Calu3 (cell line): ENCODE data around the gene AR. TPM values are rescaled to one million over a fixed set of nuclear protein-coding genes. Genes with fewer than 3 reads are reported as not detected.

Source experiments
- BruUV-seq: library from RNA; stranded (reverse); fragments of 400-500 nt; replicated peaks from 2 replicates; lab custom pipeline; 2021; lab: Mats Ljungman, UMichigan
- CTCF ChIA-PET: fragments of 300-600 bp; sonication (Branson Sonifier 250); formaldehyde crosslinking; loops from one replicate; lab custom pipeline; 2022; ENCODE audit warnings: antibody characterized with exemption; lab: Charles Lee
- DNase-seq: peaks from one replicate; pipeline ENCODE4 v3.0.0; 2022
- H3K27ac Mint-ChIP-seq: one replicate; pipeline ENCODE4 v1.8.0; 2022; ENCODE audit warnings: mixed read lengths; ENCODE audit not compliant: unreplicated experiment
- H3K27me3 Mint-ChIP-seq: one replicate; pipeline ENCODE4 v1.8.0; 2022; ENCODE audit warnings: mixed read lengths; ENCODE audit not compliant: unreplicated experiment
- H3K36me3 Mint-ChIP-seq: one replicate; pipeline ENCODE4 v1.8.0; 2022; ENCODE audit warnings: mild to moderate bottlenecking, moderate library complexity, mixed read lengths; ENCODE audit not compliant: insufficient read depth, unreplicated experiment
- H3K4me1 Mint-ChIP-seq: one replicate; pipeline ENCODE4 v1.8.0; 2022; ENCODE audit warnings: mild to moderate bottlenecking, low read depth, mixed read lengths; ENCODE audit not compliant: unreplicated experiment
- H3K4me3 Mint-ChIP-seq: one replicate; pipeline ENCODE4 v1.8.0; 2022; ENCODE audit warnings: mild to moderate bottlenecking, low read depth, moderate library complexity, mixed read lengths; ENCODE audit not compliant: unreplicated experiment
- H3K9me3 Mint-ChIP-seq: one replicate; pipeline ENCODE4 v1.8.0; 2022; ENCODE audit warnings: low read depth, mixed read lengths; ENCODE audit not compliant: unreplicated experiment
- CTCF ChIP-seq: fragments of 200-600 bp; IDR thresholded peaks from one replicate; pipeline ENCODE4 v1.8.0; 2022; ENCODE audit warnings: antibody characterized with exemption; ENCODE audit not compliant: unreplicated experiment
- intact Hi-C: fragments of 100-400 bp; cut with micrococcal nuclease; formaldehyde crosslinking; loops from one replicate; pipeline ENCODE4 v1.10.0; 2022; ENCODE audit not compliant: unreplicated experiment
- total RNA-seq: library from RNA; stranded (reverse); gene quantifications from 2 replicates; pipeline ENCODE4 v1.2.3, GENCODE V29; 2022

The AR gene
- total RNA-seq, 1 experiment from 2014 or later, result 0.83 TPM

GRCh38 chrX:67585401-67585800 is 41.6 kb downstream of the AR start:
- intact Hi-C loops, result no loop called here
- H3K27me3 Mint-ChIP-seq, result no peaks in the 10 kb centered on the region
- H3K4me1 Mint-ChIP-seq, result no peaks in the 10 kb centered on the region
- BruUV-seq, result no TSS peak
- no peak overlapping the region for H3K4me3 Mint-ChIP-seq
- H3K36me3 Mint-ChIP-seq, result no peaks in the 10 kb centered on the region
- CTCF ChIA-PET, result no interaction called here
- no peak for TF ChIP-seq CTCF
- H3K27ac Mint-ChIP-seq, result no peak overlapping the region
- no peak for DNase-seq
- peaks cover 8% of the 10 kb centered on the region for H3K9me3 Mint-ChIP-seq

- CTCF ChIA-PET, result no interaction called here
- DNase-seq, result no peak
- Mint-ChIP-seq H3K9me3 (peaks cover 6% of the 10 kb centered on the region), H3K27me3 (no peaks in the 10 kb centered on the region), H3K36me3 (no peaks in the 10 kb centered on the region), H3K4me1 (no peaks in the 10 kb centered on the region), H3K27ac (no peak overlapping the region), H3K4me3 (no peak overlapping the region)
- no TSS peak for BruUV-seq
- no peak for TF ChIP-seq CTCF
- intact Hi-C loops, result no loop called here
Observed at GRCh38 chrX:67587946-67588624, 44.3 kb downstream of the AR start.

- no peak overlapping the region for H3K4me3 Mint-ChIP-seq
- BruUV-seq, result no TSS peak
- intact Hi-C loops, result no loop called here
- H3K4me1 Mint-ChIP-seq, result no peaks in the 10 kb centered on the region
- H3K9me3 Mint-ChIP-seq, result no peaks in the 10 kb centered on the region
- CTCF ChIA-PET, result no interaction called here
- no peaks in the 10 kb centered on the region for H3K27me3 Mint-ChIP-seq
- H3K36me3 Mint-ChIP-seq, result no peaks in the 10 kb centered on the region
- no peak for DNase-seq
- no peak overlapping the region for H3K27ac Mint-ChIP-seq
- no peak for TF ChIP-seq CTCF
Observed at GRCh38 chrX:67596839-67597790, 53.3 kb downstream of the AR start.

- H3K4me1 Mint-ChIP-seq, result no peaks in the 10 kb centered on the region
- intact Hi-C loops, result no loop called here
- H3K9me3 Mint-ChIP-seq, result peaks cover 6% of the 10 kb centered on the region
- no peak overlapping the region for H3K4me3 Mint-ChIP-seq
- CTCF ChIA-PET, result no interaction called here
- H3K27ac Mint-ChIP-seq, result no peak overlapping the region
- TF ChIP-seq CTCF, result no peak
- BruUV-seq, result no TSS peak
- no peaks in the 10 kb centered on the region for H3K36me3 Mint-ChIP-seq
- no peak for DNase-seq
- no peaks in the 10 kb centered on the region for H3K27me3 Mint-ChIP-seq
Observed at GRCh38 chrX:67599532-67599931, 55.7 kb downstream of the AR start.
